ENCODE data around the gene ARHGEF3.
"Not testable (repeated sequence)": the region's sequence is repeated elsewhere in the genome, so short reads cannot be mapped to it uniquely, and the experiment has no call there.

Gene ARHGEF3

GRCh38 chr3:56772952-56773938 is 28.5 kb downstream of the ARHGEF3 start:
- DNase-seq (ENCODE audit: low spot score) = no peak

GRCh38 chr3:56771376-56771775 is 30.4 kb downstream of the ARHGEF3 start:
- no peak for DNase-seq (ENCODE audit: low spot score)

GRCh38 chr3:56769116-56769707 is 32.5 kb downstream of the ARHGEF3 start:
- DNase-seq (ENCODE audit: low spot score) = no peak

GRCh38 chr3:56764904-56765547 is 36.7 kb downstream of the ARHGEF3 start:
- no peak for DNase-seq (ENCODE audit: low spot score)

- DNase-seq (ENCODE audit: low spot score) = no peak
These were observed 37.6 kb downstream of the ARHGEF3 start for GRCh38 chr3:56764184-56764583.

GRCh38 chr3:56763233-56763632 is 38.5 kb downstream of the ARHGEF3 start:
- no peak for DNase-seq (ENCODE audit: low spot score)

- no peak for DNase-seq (ENCODE audit: low spot score)
These were observed 39.0 kb downstream of the ARHGEF3 start for GRCh38 chr3:56762718-56763117.

GRCh38 chr3:56761887-56762651 is 39.7 kb downstream of the ARHGEF3 start:
- DNase-seq (ENCODE audit: low spot score) = no peak

- no peak for DNase-seq (ENCODE audit: low spot score)
These were observed 40.7 kb downstream of the ARHGEF3 start for GRCh38 chr3:56761023-56761422.

GRCh38 chr3:56759532-56759931 is 42.2 kb downstream of the ARHGEF3 start:
- DNase-seq (ENCODE audit: low spot score) = no peak

GRCh38 chr3:56758539-56758981 is 43.2 kb downstream of the ARHGEF3 start:
- peak; percentile 73 for DNase-seq (ENCODE audit: low spot score)

- not testable (repeated sequence) for DNase-seq (ENCODE audit: low spot score)
These were observed 43.7 kb downstream of the ARHGEF3 start for GRCh38 chr3:56758042-56758441.

- no peak for DNase-seq (ENCODE audit: low spot score)
These were observed 46.9 kb downstream of the ARHGEF3 start for GRCh38 chr3:56754741-56755417.

- peak; percentile 83 for DNase-seq (ENCODE audit: low spot score)
These were observed 48.4 kb downstream of the ARHGEF3 start for GRCh38 chr3:56753206-56753820.

GRCh38 chr3:56751056-56751707 is 50.6 kb downstream of the ARHGEF3 start:
- no peak for DNase-seq (ENCODE audit: low spot score)

- DNase-seq (ENCODE audit: low spot score) = no peak
These were observed 53.0 kb downstream of the ARHGEF3 start for GRCh38 chr3:56748663-56749231.

- DNase-seq (ENCODE audit: low spot score) = no peak
These were observed 54.6 kb downstream of the ARHGEF3 start for GRCh38 chr3:56747150-56747549.

- no peak for DNase-seq (ENCODE audit: low spot score)
These were observed 57.7 kb downstream of the ARHGEF3 start for GRCh38 chr3:56744016-56744415.

- DNase-seq (ENCODE audit: low spot score) = no peak
These were observed 58.9 kb downstream of the ARHGEF3 start for GRCh38 chr3:56742887-56743286.

- DNase-seq (ENCODE audit: low spot score) = no peak
These were observed 62.7 kb downstream of the ARHGEF3 start for GRCh38 chr3:56739036-56739435.

All from activated CD4-positive, alpha-beta T cell treated with anti-CD3 and anti-CD28 coated beads, Interleukin-2, Interleukin-4, amounts not matched to agents 100 ng/mL and 50 ng/mL, durations not matched to agents 16 hours and 8 hours (primary cell).